Ascending aorta (tissue), 2 donors: ENCODE results near the gene TNK2. TPM values are rescaled to one million over a fixed set of nuclear protein-coding genes. Genes with fewer than 3 reads are reported as not detected.
"Not testable (repeated sequence)": the region's sequence is repeated elsewhere in the genome, so short reads cannot be mapped to it uniquely, and the experiment has no call there.

Experiments
- DNase-seq, 2 donors: peaks; one replicate each; pipeline ENCODE4 v3.0.0-alpha.2; 2019; ENCODE audit warnings: low spot score in 2 of 2
- H3K27ac ChIP-seq, 2 donors: fragments of 200-600 bp; sonication (generic); one replicate each; pipeline ENCODE4 v1.5.1; 2016 to 2017; ENCODE audit warnings: mild to moderate bottlenecking in 1 of 2
- H3K27me3 ChIP-seq: fragments of 200-600 bp; sonication (generic); one replicate; pipeline ENCODE4 v1.5.1; 2017
- H3K36me3 ChIP-seq, 2 donors: fragments of 200-600 bp; sonication (generic); one replicate each; pipeline ENCODE4 v1.5.1; 2016
- H3K4me1 ChIP-seq, 2 donors: fragments of 200-600 bp; sonication (generic); one replicate each; pipeline ENCODE4 v1.5.1; 2016 to 2017; ENCODE audit warnings: mild to moderate bottlenecking in 1 of 2
- H3K4me3 ChIP-seq, 2 donors: fragments of 200-600 bp; sonication (generic); one replicate each; pipeline ENCODE4 v1.5.1; 2016 to 2017; ENCODE audit warnings: mild to moderate bottlenecking in 1 of 2
- H3K9me3 ChIP-seq, 2 donors: fragments of 200-600 bp; sonication (generic); one replicate each; pipeline ENCODE4 v1.5.1; 2016
- CTCF ChIP-seq, 3 experiments: fragments of 200-600 bp in 2 of 3; fragments of 450-650 bp in 1 of 3; sonication (generic) in 2 of 3; IDR thresholded peaks; one replicate each; pipeline ENCODE4 v1.5.1; 2016 to 2019; ENCODE audit warnings: antibody characterized with exemption in 3 of 3, mild to moderate bottlenecking in 1 of 3, moderate library complexity in 1 of 3
- intact Hi-C: fragments of 100-400 bp; cut with DNase I; formaldehyde crosslinking; loops from one replicate; pipeline ENCODE4 v1.15.1; 2023
- total RNA-seq: library from RNA; depleted of rRNA; stranded (reverse); fragments of >200 nt; gene quantifications from one replicate; pipeline ENCODE4 v1.1.0, GENCODE V29; 2016

TNK2 gene
- total RNA-seq, 1 donor from 2014 or later = 164 TPM

- Histone ChIP-seq H3K27ac (no peak overlapping the region), H3K27me3 (no peaks in the 10 kb centered on the region), H3K4me1 (peaks cover 0 to 8% of the 10 kb centered on the region in 2 donors), H3K4me3 (no peak overlapping the region), H3K9me3 (no peaks in the 10 kb centered on the region), H3K36me3 (no peaks in the 10 kb centered on the region)
- DNase-seq = peak in 1 of 2 donors; percentile 42
- TF ChIP-seq CTCF (IDR thresholded peaks at IDR 0.05) = no peak
- intact Hi-C loops = loop anchor here (10.0 kb wide), 1 partner anchor 643 kb away; the partner anchor contains the start of gene XXYLT1
Measured at GRCh38 chr3:195918176-195918575, 9.8 kb upstream of the TNK2 start.

- Histone ChIP-seq H3K36me3 (no peaks in the 10 kb centered on the region), H3K27me3 (no peaks in the 10 kb centered on the region), H3K4me3 (no peak overlapping the region), H3K4me1 (peaks cover 0 to 8% of the 10 kb centered on the region in 2 donors), H3K27ac (no peak overlapping the region), H3K9me3 (no peaks in the 10 kb centered on the region)
- intact Hi-C loops = loop anchor here (10.0 kb wide), 1 partner anchor 642 kb away; the partner anchor contains the start of gene XXYLT1
- TF ChIP-seq CTCF (IDR thresholded peaks at IDR 0.05) = no peak
- peak in 1 of 2 donors; percentile 45 for DNase-seq
Measured at GRCh38 chr3:195916991-195917390, 8.6 kb upstream of the TNK2 start.

- intact Hi-C loops = loop anchor here (10.0 kb wide), 1 partner anchor 641 kb away; the partner anchor contains the start of gene XXYLT1
- Histone ChIP-seq H3K27me3 (no peaks in the 10 kb centered on the region), H3K9me3 (no peaks in the 10 kb centered on the region), H3K36me3 (no peaks in the 10 kb centered on the region), H3K4me1 (peaks cover 0 to 8% of the 10 kb centered on the region in 2 donors), H3K27ac (no peak overlapping the region), H3K4me3 (no peak overlapping the region)
- no peak for TF ChIP-seq CTCF (IDR thresholded peaks at IDR 0.05)
- peak in 1 of 2 donors; percentile 61 for DNase-seq
Measured at GRCh38 chr3:195916291-195916690, 7.9 kb upstream of the TNK2 start.

- H3K27ac ChIP-seq = peak overlapping the region; percentile 92 to 94
- H3K4me3 ChIP-seq = peak overlapping the region in 1 of 2 donors; percentile 14
- intact Hi-C loops = loop anchor here (1.0 to 10.0 kb wide), 4 partner anchors 20 to 640 kb away; partner anchors contain the start of gene XXYLT1
- no peaks in the 10 kb centered on the region for H3K36me3 ChIP-seq
- TF ChIP-seq CTCF (IDR thresholded peaks at IDR 0.05) = peak; percentile 89 to 91 (median 90)
- H3K4me1 ChIP-seq = peaks cover 0 to 9% of the 10 kb centered on the region in 2 donors
- no peaks in the 10 kb centered on the region for H3K9me3 ChIP-seq
- DNase-seq = peak; percentile 79 to 98
- no peaks in the 10 kb centered on the region for H3K27me3 ChIP-seq
Measured at GRCh38 chr3:195914648-195915473, 6.5 kb upstream of the TNK2 start.

GRCh38 chr3:195914146-195914545, 5.8 kb upstream of the TNK2 start:
- H3K27me3 ChIP-seq, H3K9me3 ChIP-seq, H3K36me3 ChIP-seq, H3K4me3 ChIP-seq: not testable (repeated sequence)
- peak overlapping the region; percentile 92 to 94 for H3K27ac ChIP-seq
- peak in 1 of 2 donors; percentile 45 for DNase-seq
- H3K4me1 ChIP-seq = peaks cover 0 to 10% of the 10 kb centered on the region in 2 donors
- intact Hi-C loops = loop anchor here (10.0 kb wide), 1 partner anchor 639 kb away; the partner anchor contains the start of gene XXYLT1

GRCh38 chr3:195913382-195913781, 5.0 kb upstream of the TNK2 start:
- Histone ChIP-seq H3K4me3 (no peak overlapping the region), H3K27me3 (no peaks in the 10 kb centered on the region), H3K9me3 (no peaks in the 10 kb centered on the region), H3K4me1 (peaks cover 0 to 10% of the 10 kb centered on the region in 2 donors), H3K36me3 (no peaks in the 10 kb centered on the region), H3K27ac (peak overlapping the region in 1 of 2 donors; percentile 92)
- TF ChIP-seq CTCF (IDR thresholded peaks at IDR 0.05) = no peak
- intact Hi-C loops = loop anchor here (10.0 kb wide), 1 partner anchor 639 kb away; the partner anchor contains the start of gene XXYLT1
- DNase-seq = peak in 1 of 2 donors; percentile 55
